Measurements from ENCODE around the gene SPPL3.

SPPL3 gene

GRCh38 chr12:120767071-120768024 is 136.8 kb downstream of the SPPL3 start:
- H3K4me3 ChIP-seq (ENCODE audit: low read length): no peak overlapping the region
- no peaks in the 10 kb centered on the region for H3K27me3 ChIP-seq (ENCODE audit: insufficient read depth, low read length)
- no peaks in the 10 kb centered on the region for H3K9me3 ChIP-seq (ENCODE audit: insufficient read depth, low read depth, low read length)
- no peaks in the 10 kb centered on the region; the same call in 1 of the 2 replicates for H3K4me1 ChIP-seq (ENCODE audit: insufficient read depth, low read length)
- H3K9ac ChIP-seq (ENCODE audit: low read depth, low read length): no peak overlapping the region
- H3K27ac ChIP-seq (ENCODE audit: low read depth, low read length): no peak overlapping the region
- WGBS: 96% methylated on average over 11 of the region's 11 CpGs
- H3K36me3 ChIP-seq (ENCODE audit: insufficient read depth, low read length): peaks cover 64% of the 10 kb centered on the region

GRCh38 chr12:120766566-120766965 is 137.6 kb downstream of the SPPL3 start:
- 76% methylated on average over 5 of the region's 5 CpGs for WGBS
- H3K27ac ChIP-seq (ENCODE audit: low read depth, low read length): no peak overlapping the region
- H3K9me3 ChIP-seq (ENCODE audit: insufficient read depth, low read depth, low read length): no peaks in the 10 kb centered on the region
- no peaks in the 10 kb centered on the region; the same call in 1 of the 2 replicates for H3K4me1 ChIP-seq (ENCODE audit: insufficient read depth, low read length)
- no peak overlapping the region for H3K9ac ChIP-seq (ENCODE audit: low read depth, low read length)
- no peak overlapping the region for H3K4me3 ChIP-seq (ENCODE audit: low read length)
- no peaks in the 10 kb centered on the region for H3K27me3 ChIP-seq (ENCODE audit: insufficient read depth, low read length)
- H3K36me3 ChIP-seq (ENCODE audit: insufficient read depth, low read length): peaks cover 68% of the 10 kb centered on the region

GRCh38 chr12:120764816-120765215 is 139.3 kb downstream of the SPPL3 start:
- peaks cover 2% of the 10 kb centered on the region; the same call in 1 of the 2 replicates for H3K4me1 ChIP-seq (ENCODE audit: insufficient read depth, low read length)
- H3K36me3 ChIP-seq (ENCODE audit: insufficient read depth, low read length): peaks cover 72% of the 10 kb centered on the region
- H3K9me3 ChIP-seq (ENCODE audit: insufficient read depth, low read depth, low read length): no peaks in the 10 kb centered on the region
- H3K4me3 ChIP-seq (ENCODE audit: low read length): no peak overlapping the region
- no peak overlapping the region for H3K9ac ChIP-seq (ENCODE audit: low read depth, low read length)
- H3K27ac ChIP-seq (ENCODE audit: low read depth, low read length): no peak overlapping the region
- WGBS: 94% methylated on average over 9 of the region's 9 CpGs
- no peaks in the 10 kb centered on the region for H3K27me3 ChIP-seq (ENCODE audit: insufficient read depth, low read length)

GRCh38 chr12:120763250-120763649 is 140.9 kb downstream of the SPPL3 start:
- peaks cover 14% of the 10 kb centered on the region for H3K4me1 ChIP-seq (ENCODE audit: insufficient read depth, low read length)
- H3K9me3 ChIP-seq (ENCODE audit: insufficient read depth, low read depth, low read length): no peaks in the 10 kb centered on the region
- no peak overlapping the region for H3K9ac ChIP-seq (ENCODE audit: low read depth, low read length)
- H3K27ac ChIP-seq (ENCODE audit: low read depth, low read length): no peak overlapping the region
- H3K36me3 ChIP-seq (ENCODE audit: insufficient read depth, low read length): peaks cover 63% of the 10 kb centered on the region
- no peak overlapping the region for H3K4me3 ChIP-seq (ENCODE audit: low read length)
- WGBS: 63% methylated on average over 3 of the region's 3 CpGs
- no peaks in the 10 kb centered on the region for H3K27me3 ChIP-seq (ENCODE audit: insufficient read depth, low read length)

GRCh38 chr12:120762086-120762485 is 142.1 kb downstream of the SPPL3 start:
- no peak overlapping the region for H3K27ac ChIP-seq (ENCODE audit: low read depth, low read length)
- H3K9ac ChIP-seq (ENCODE audit: low read depth, low read length): no peak overlapping the region
- WGBS: 93% methylated on average over 6 of the region's 6 CpGs
- H3K4me3 ChIP-seq (ENCODE audit: low read length): no peak overlapping the region
- peaks cover 51% of the 10 kb centered on the region for H3K36me3 ChIP-seq (ENCODE audit: insufficient read depth, low read length)
- H3K9me3 ChIP-seq (ENCODE audit: insufficient read depth, low read depth, low read length): no peaks in the 10 kb centered on the region
- no peaks in the 10 kb centered on the region for H3K27me3 ChIP-seq (ENCODE audit: insufficient read depth, low read length)
- peaks cover 14% of the 10 kb centered on the region for H3K4me1 ChIP-seq (ENCODE audit: insufficient read depth, low read length)

GRCh38 chr12:120761519-120761934 is 142.6 kb downstream of the SPPL3 start:
- 96% methylated on average over 9 of the region's 9 CpGs for WGBS
- Histone ChIP-seq H3K36me3 (ENCODE audit: insufficient read depth, low read length) (peaks cover 45% of the 10 kb centered on the region), H3K9me3 (ENCODE audit: insufficient read depth, low read depth, low read length) (no peaks in the 10 kb centered on the region)

GRCh38 chr12:120760349-120761254 is 143.6 kb downstream of the SPPL3 start:
- H3K36me3 ChIP-seq (ENCODE audit: insufficient read depth, low read length): peaks cover 36% of the 10 kb centered on the region
- no peak overlapping the region for H3K4me3 ChIP-seq (ENCODE audit: low read length)
- WGBS: 86% methylated on average over 21 of the region's 21 CpGs

More at GRCh38 chr12:120761519-120761934, 142.6 kb downstream of the SPPL3 start:
- Histone ChIP-seq H3K27me3 (ENCODE audit: insufficient read depth, low read length) (no peaks in the 10 kb centered on the region), H3K4me3 (ENCODE audit: low read length) (no peak overlapping the region), H3K9ac (ENCODE audit: low read depth, low read length) (no peak overlapping the region), H3K27ac (ENCODE audit: low read depth, low read length) (no peak overlapping the region), H3K4me1 (ENCODE audit: insufficient read depth, low read length) (peaks cover 14% of the 10 kb centered on the region)

GRCh38 chr12:120759591-120760348 is 144.4 kb downstream of the SPPL3 start:
- WGBS: 89% methylated on average over 26 of the region's 27 CpGs
- no peak overlapping the region for H3K9ac ChIP-seq (ENCODE audit: low read depth, low read length)
- peaks cover 14% of the 10 kb centered on the region for H3K4me1 ChIP-seq (ENCODE audit: insufficient read depth, low read length)
- no peak overlapping the region for H3K27ac ChIP-seq (ENCODE audit: low read depth, low read length)
- H3K9me3 ChIP-seq (ENCODE audit: insufficient read depth, low read depth, low read length): no peaks in the 10 kb centered on the region
- no peak overlapping the region for H3K4me3 ChIP-seq (ENCODE audit: low read length)
- H3K36me3 ChIP-seq (ENCODE audit: insufficient read depth, low read length): peaks cover 29% of the 10 kb centered on the region
- H3K27me3 ChIP-seq (ENCODE audit: insufficient read depth, low read length): no peaks in the 10 kb centered on the region

More at GRCh38 chr12:120760349-120761254, 143.6 kb downstream of the SPPL3 start:
- no peaks in the 10 kb centered on the region for H3K9me3 ChIP-seq (ENCODE audit: insufficient read depth, low read depth, low read length)
- no peak overlapping the region for H3K27ac ChIP-seq (ENCODE audit: low read depth, low read length)
- no peak overlapping the region for H3K9ac ChIP-seq (ENCODE audit: low read depth, low read length)
- H3K27me3 ChIP-seq (ENCODE audit: insufficient read depth, low read length): no peaks in the 10 kb centered on the region
- H3K4me1 ChIP-seq (ENCODE audit: insufficient read depth, low read length): peaks cover 14% of the 10 kb centered on the region

- no peak overlapping the region for H3K4me3 ChIP-seq (ENCODE audit: low read length)
- no peak overlapping the region for H3K9ac ChIP-seq (ENCODE audit: low read depth, low read length)
- H3K4me1 ChIP-seq (ENCODE audit: insufficient read depth, low read length): peaks cover 14% of the 10 kb centered on the region
- H3K36me3 ChIP-seq (ENCODE audit: insufficient read depth, low read length): peaks cover 21% of the 10 kb centered on the region
- H3K9me3 ChIP-seq (ENCODE audit: insufficient read depth, low read depth, low read length): no peaks in the 10 kb centered on the region
- H3K27ac ChIP-seq (ENCODE audit: low read depth, low read length): no peak overlapping the region
- WGBS: 72% methylated on average over 7 of the region's 7 CpGs
- H3K27me3 ChIP-seq (ENCODE audit: insufficient read depth, low read length): no peaks in the 10 kb centered on the region
Measured at GRCh38 chr12:120758798-120759590, 145.2 kb downstream of the SPPL3 start.

GRCh38 chr12:120757949-120758348 is 146.2 kb downstream of the SPPL3 start:
- H3K27ac ChIP-seq (ENCODE audit: low read depth, low read length): no peak overlapping the region
- no peaks in the 10 kb centered on the region for H3K9me3 ChIP-seq (ENCODE audit: insufficient read depth, low read depth, low read length)
- peaks cover 14% of the 10 kb centered on the region for H3K4me1 ChIP-seq (ENCODE audit: insufficient read depth, low read length)
- WGBS: 92% methylated on average over 6 of the region's 6 CpGs
- H3K4me3 ChIP-seq (ENCODE audit: low read length): no peak overlapping the region
- H3K36me3 ChIP-seq (ENCODE audit: insufficient read depth, low read length): peaks cover 11% of the 10 kb centered on the region; the same call in 1 of the 2 replicates
- H3K9ac ChIP-seq (ENCODE audit: low read depth, low read length): no peak overlapping the region
- H3K27me3 ChIP-seq (ENCODE audit: insufficient read depth, low read length): no peaks in the 10 kb centered on the region

All from HUES64 (cell line).